HEK293T (cell line): ENCODE measurements around the gene GOLGA6A.

ENCODE experiments used
- ARNT ChIP-seq: fragments of 450-650 bp; IDR thresholded peaks from 2 replicates; pipeline ENCODE4 v1.6.1; 2017; ENCODE audit warnings: mild to moderate bottlenecking
- FOXA1 ChIP-seq: fragments of 450-650 bp; IDR thresholded peaks from 2 replicates; pipeline ENCODE4 v1.6.1; 2016; ENCODE audit warnings: mild to moderate bottlenecking
- FOXM1 ChIP-seq: fragments of 450-650 bp; IDR thresholded peaks from 2 replicates; pipeline ENCODE4 v1.6.1; 2017; ENCODE audit warnings: mild to moderate bottlenecking, borderline replicate concordance

GRCh38 chr15:74127255-74127953, 45.1 kb upstream of the GOLGA6A start:
- TF ChIP-seq FOXA1 = no peak
- no peak for TF ChIP-seq FOXM1
- no peak for TF ChIP-seq ARNT
